Measurements from ENCODE around the gene COX6A2. TPM values are rescaled to one million over a fixed set of nuclear protein-coding genes. Genes with fewer than 3 reads are reported as not detected.

Gene COX6A2
- total RNA-seq, 1 donor from 2014 or later, result not detected

GRCh38 chr16:31388535-31388934 is 39.6 kb downstream of the COX6A2 start:
- Histone ChIP-seq H3K9me3 (no peaks in the 10 kb centered on the region), H3K27ac (no peak overlapping the region), H3K4me3 (no peak overlapping the region), H3K27me3 (peaks cover 9% of the 10 kb centered on the region), H3K4me1 (no peaks in the 10 kb centered on the region), H3K36me3 (no peaks in the 10 kb centered on the region)
- DNase-seq (no peak), ATAC-seq (no peak)
- TF ChIP-seq CTCF (IDR thresholded peaks at IDR 0.05), result no peak
- intact Hi-C loops (cut with DNase I), result no loop called here

- DNase-seq (no peak), ATAC-seq (peak; percentile 45)
These were observed 41.8 kb downstream of the COX6A2 start for GRCh38 chr16:31386157-31386984.

GRCh38 chr16:31385680-31386079 is 42.5 kb downstream of the COX6A2 start:
- no peaks in the 10 kb centered on the region for H3K36me3 ChIP-seq
- DNase-seq (no peak), ATAC-seq (no peak)
- peaks cover 9% of the 10 kb centered on the region for H3K27me3 ChIP-seq
- H3K4me1 ChIP-seq, result no peaks in the 10 kb centered on the region
- TF ChIP-seq CTCF (IDR thresholded peaks at IDR 0.05), result no peak
- no peak overlapping the region for H3K4me3 ChIP-seq
- H3K9me3 ChIP-seq, result no peaks in the 10 kb centered on the region
- H3K27ac ChIP-seq, result no peak overlapping the region
- intact Hi-C loops (cut with DNase I), result no loop called here

More at GRCh38 chr16:31386157-31386984, 41.8 kb downstream of the COX6A2 start:
- intact Hi-C loops (cut with DNase I), result no loop called here
- Histone ChIP-seq H3K27me3 (peaks cover 9% of the 10 kb centered on the region), H3K27ac (no peak overlapping the region), H3K36me3 (no peaks in the 10 kb centered on the region), H3K4me1 (no peaks in the 10 kb centered on the region), H3K4me3 (no peak overlapping the region), H3K9me3 (no peaks in the 10 kb centered on the region)
- TF ChIP-seq CTCF (IDR thresholded peaks at IDR 0.05), result no peak

GRCh38 chr16:31382485-31383161 is 45.5 kb downstream of the COX6A2 start:
- peak; percentile 69 for TF ChIP-seq CTCF (IDR thresholded peaks at IDR 0.05)
- Histone ChIP-seq H3K36me3 (no peaks in the 10 kb centered on the region), H3K27me3 (peaks cover 4% of the 10 kb centered on the region), H3K9me3 (no peaks in the 10 kb centered on the region), H3K27ac (no peak overlapping the region), H3K4me1 (no peaks in the 10 kb centered on the region), H3K4me3 (no peak overlapping the region)
- intact Hi-C loops (cut with DNase I), result no loop called here
- DNase-seq, result peak; percentile 85
- ATAC-seq, result peak; percentile 92

- H3K4me3 ChIP-seq, result no peak overlapping the region
- no peak for TF ChIP-seq CTCF (IDR thresholded peaks at IDR 0.05)
- no peaks in the 10 kb centered on the region for H3K9me3 ChIP-seq
- ATAC-seq (no peak), DNase-seq (no peak)
- no peaks in the 10 kb centered on the region for H3K36me3 ChIP-seq
- no peaks in the 10 kb centered on the region for H3K4me1 ChIP-seq
- no peaks in the 10 kb centered on the region for H3K27me3 ChIP-seq
- H3K27ac ChIP-seq, result no peak overlapping the region
- intact Hi-C loops (cut with DNase I), result no loop called here
These were observed 48.0 kb downstream of the COX6A2 start for GRCh38 chr16:31380201-31380600.

Other genes starting within 250 kb of the COX6A2 start
- gene FUS, start 248.2 kb downstream of the COX6A2 start, total RNA-seq, result 175 TPM
- 49.5 TPM for gene PYCARD, start 225.6 kb downstream of the COX6A2 start, total RNA-seq
- 0.17 TPM for gene TRIM72, start 214.2 kb downstream of the COX6A2 start, total RNA-seq
- not detected for gene PYDC1, start 211.2 kb downstream of the COX6A2 start, total RNA-seq
- 44.8 TPM for gene ITGAM, start 168.4 kb downstream of the COX6A2 start, total RNA-seq
- 184 TPM for gene ITGAX, start 73.2 kb downstream of the COX6A2 start, total RNA-seq
- gene ITGAD, start 35.0 kb downstream of the COX6A2 start, total RNA-seq, result 0.20 TPM
- 0.84 TPM for gene ZNF843, start 14.4 kb upstream of the COX6A2 start, total RNA-seq
- gene ARMC5, start 31.1 kb upstream of the COX6A2 start, total RNA-seq, result 10.8 TPM
- gene TGFB1I1, start 43.8 kb upstream of the COX6A2 start, total RNA-seq, result 49.9 TPM
- 3.1 TPM for gene SLC5A2, start 54.8 kb upstream of the COX6A2 start, total RNA-seq
- 62.8 TPM for gene RUSF1, start 80.0 kb upstream of the COX6A2 start, total RNA-seq
- not detected for gene AHSP, start 99.5 kb upstream of the COX6A2 start, total RNA-seq